GM12878 (cell line): ENCODE measurements around the gene RAB3IL1.

Experiments used
- CTCF ChIP-seq, 3 experiments: IDR thresholded peaks in 2 of 3; conservative IDR thresholded peaks in 1 of 3; 2 replicates each; pipeline ENCODE4 v1.5.1; 2011; ENCODE audit warnings: low read depth in 3 of 3, low read length in 3 of 3, mild to moderate bottlenecking in 3 of 3, control low read depth in 2 of 3, moderate library complexity in 2 of 3, inconsistent platforms in 1 of 3, mixed read lengths in 1 of 3; ENCODE audit not compliant: control insufficient read depth in 2 of 3, insufficient read depth in 1 of 3; ENCODE audit errors: extremely low read depth in 1 of 3
- JUNB ChIP-seq: IDR thresholded peaks from 2 replicates; pipeline ENCODE4 v1.6.1; 2016; ENCODE audit warnings: antibody characterized with exemption, mild to moderate bottlenecking
- MAX ChIP-seq: IDR thresholded peaks from 2 replicates; pipeline ENCODE4 v1.6.1; 2012; ENCODE audit warnings: low read depth, low read length, improper control_type of control experiment
- PAX5 ChIP-seq: IDR thresholded peaks from 2 replicates; pipeline ENCODE4 v1.6.1; 2011; ENCODE audit warnings: low read depth, low read length, borderline replicate concordance
- POLR2AphosphoS2 ChIP-seq: IDR thresholded peaks from 2 replicates; pipeline ENCODE4 v1.6.1; 2011; ENCODE audit warnings: low read depth, mild to moderate bottlenecking, low read length, improper control_type of control experiment, moderate library complexity
- RAD21 ChIP-seq: IDR thresholded peaks from 2 replicates; pipeline ENCODE4 v1.6.1; 2011; ENCODE audit warnings: mild to moderate bottlenecking, low read depth, low read length, moderate library complexity; ENCODE audit not compliant: insufficient read depth
- REST ChIP-seq: IDR thresholded peaks from 2 replicates; pipeline ENCODE4 v1.6.1; 2012; ENCODE audit warnings: mild to moderate bottlenecking, low read depth, low read length
- SIX5 ChIP-seq: IDR thresholded peaks from 2 replicates; pipeline ENCODE4 v1.6.1; 2011; ENCODE audit warnings: mild to moderate bottlenecking, low read depth, low read length, moderate library complexity; ENCODE audit not compliant: severe bottlenecking
- USF2 ChIP-seq: IDR thresholded peaks from 2 replicates; pipeline ENCODE4 v1.6.1; 2011; ENCODE audit warnings: low read depth, low read length, improper control_type of control experiment, borderline replicate concordance

GRCh38 chr11:61879152-61879551 is 38.2 kb downstream of the RAB3IL1 start:
- TF ChIP-seq CTCF (IDR thresholded peaks at IDR 0.05 in 2 of 3, conservative IDR thresholded peaks at IDR 0.05 in 1 of 3; ENCODE audit: control insufficient read depth in 2 of 3, extremely low read depth in 1 of 3, insufficient read depth in 1 of 3, low read depth in 3 of 3, low read length in 3 of 3) (no peak), MAX (no peak), SIX5 (no peak), JUNB (no peak), PAX5 (no peak), USF2 (no peak), POLR2AphosphoS2 (no peak), REST (no peak), RAD21 (no peak)
